K562 treated with DMSO at 1 percent for 24 hours (cell line): Measurements from ENCODE around the gene HCRT. TPM values are rescaled to one million over a fixed set of nuclear protein-coding genes. Genes with fewer than 3 reads are reported as not detected.

Experiments used
- total RNA-seq: library from RNA; unstranded; fragments of 300-600 nt; gene quantifications from 2 replicates; pipeline ENCODE4 v1.2.3, GENCODE V29; 2022; ENCODE audit warnings: low read depth; ENCODE audit not compliant: insufficient read depth

Gene HCRT, protein sequence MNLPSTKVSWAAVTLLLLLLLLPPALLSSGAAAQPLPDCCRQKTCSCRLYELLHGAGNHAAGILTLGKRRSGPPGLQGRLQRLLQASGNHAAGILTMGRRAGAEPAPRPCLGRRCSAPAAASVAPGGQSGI
- total RNA-seq: not detected in 2 replicates

GRCh38 chr17:42184713-42185620, at the start of gene HCRT:
HCRT (minus strand) TSS chr17:42185452; CDS start chr17:42185365, 87 bp downstream.

DNA sequence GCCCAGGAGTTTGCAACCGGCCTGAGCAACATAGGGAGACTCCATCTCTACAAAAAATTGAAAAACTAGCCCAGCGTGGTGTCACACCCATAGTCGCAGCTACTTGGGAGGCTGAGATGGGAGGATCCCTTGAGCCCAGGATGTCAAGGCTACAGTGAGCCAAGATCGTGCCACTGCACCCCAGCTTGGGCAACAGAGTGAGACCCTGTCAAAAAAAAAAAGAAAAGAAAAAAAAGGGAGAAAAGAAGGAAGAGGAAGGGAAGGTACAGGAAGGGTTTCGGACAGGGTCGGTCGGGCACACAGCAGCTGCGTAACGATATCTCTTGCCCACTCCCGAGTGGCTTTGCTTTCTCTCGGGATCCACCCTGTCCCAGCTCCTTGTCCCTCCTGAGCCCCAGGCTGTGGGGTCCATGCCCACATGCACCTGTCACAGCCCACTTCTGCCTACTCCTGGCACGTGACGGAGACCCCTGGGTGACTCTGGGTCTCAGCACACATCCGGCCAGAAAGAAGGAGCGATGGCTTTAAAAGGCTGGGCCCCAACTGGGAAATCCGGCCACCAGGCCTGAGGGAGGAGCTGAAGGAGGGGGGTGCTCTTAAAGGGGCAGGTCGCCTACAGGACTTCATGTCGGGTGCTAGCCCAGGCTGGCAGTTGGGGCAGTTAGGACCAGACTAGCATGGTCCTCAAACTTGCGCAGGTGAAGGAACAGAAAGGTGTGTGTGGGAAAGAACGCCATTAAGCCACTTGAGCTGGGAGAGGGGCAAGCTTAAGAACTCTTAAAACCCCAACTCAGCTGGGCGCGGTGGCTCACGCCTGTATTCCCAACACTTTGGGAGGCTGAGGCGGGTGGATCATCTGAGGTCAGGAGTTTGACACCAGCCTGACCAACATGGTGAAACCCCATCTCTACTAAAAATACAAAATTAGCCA, 9.0 kb upstream of the HCRT start, which contains the start of gene GHDC:
GHDC (minus strand) TSS at position 526 of the 931 bp plus-strand sequence. CDS start 913 bp downstream, outside the sequence.

DNA sequence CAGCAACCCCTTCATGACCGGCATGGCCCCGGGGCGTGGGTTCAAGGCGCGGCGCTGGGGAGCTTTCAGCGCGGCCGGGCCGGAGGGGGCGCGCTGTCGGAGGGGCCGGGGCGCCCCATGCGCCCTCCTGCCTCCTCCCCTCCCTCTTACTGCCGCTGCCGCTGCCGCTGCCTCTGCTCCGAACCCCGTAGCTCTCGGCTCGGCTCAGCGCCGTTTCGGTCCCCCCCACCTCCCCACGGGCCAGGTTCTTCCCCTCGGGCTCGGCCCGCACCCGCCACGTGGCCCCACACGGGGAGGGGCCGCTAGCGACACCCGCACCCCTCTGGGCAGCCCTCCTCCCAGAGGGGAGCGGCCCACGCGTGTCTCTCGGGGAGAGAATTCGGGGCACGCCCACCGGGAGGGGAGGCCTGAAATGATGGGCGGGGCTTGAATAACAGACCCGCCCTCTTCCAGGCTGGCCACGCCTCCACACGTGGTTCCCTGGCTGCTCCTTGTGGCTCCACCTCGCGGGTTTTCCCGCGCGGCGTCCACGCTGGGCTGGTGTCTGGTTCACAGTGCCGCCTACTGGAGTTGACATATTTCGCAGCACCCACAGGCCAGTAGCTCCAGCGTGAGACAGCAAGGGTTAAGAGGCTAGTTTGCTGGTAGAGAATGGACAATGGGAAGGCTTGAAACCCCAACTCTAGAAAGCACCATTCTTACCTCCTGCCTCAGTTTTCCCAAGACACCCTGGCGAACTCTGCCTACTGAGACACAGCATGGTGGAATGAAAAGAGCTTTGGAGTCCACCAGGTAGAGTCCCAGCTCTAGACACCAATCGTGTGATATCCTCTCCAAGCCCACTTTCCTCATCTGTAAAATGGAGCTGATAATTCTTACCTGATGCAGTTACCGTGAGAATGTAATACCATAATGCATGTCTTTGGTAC, 4.1 kb downstream of the HCRT start, which contains the start of gene KCNH4:
KCNH4 (minus strand) TSS at position 221 of the 929 bp plus-strand sequence; CDS start at position 24, 197 bp downstream.

Other genes with a start within 250 kb of the HCRT start
- 47.2 and 50.6 TPM in 2 replicates for gene CNP, start 218.7 kb downstream of the HCRT start, total RNA-seq
- 74.4 and 76.9 TPM in 2 replicates for gene DNAJC7, start 168.0 kb downstream of the HCRT start, total RNA-seq
- 118 TPM in 2 replicates for gene NKIRAS2, start 165.4 kb downstream of the HCRT start, total RNA-seq
- gene C17orf113, start 134.9 kb downstream of the HCRT start, total RNA-seq: 1.6 and 2.7 TPM in 2 replicates
- gene ZNF385C, start 87.0 kb downstream of the HCRT start, total RNA-seq: 1.1 and 1.4 TPM in 2 replicates
- gene DHX58, start 72.7 kb downstream of the HCRT start, total RNA-seq: 6.9 and 12.6 TPM in 2 replicates
- 25.5 and 30.0 TPM in 2 replicates for gene KAT2A, start 64.1 kb downstream of the HCRT start, total RNA-seq
- gene HSPB9, start 62.6 kb downstream of the HCRT start, total RNA-seq: 0.23 and 0.79 TPM in 2 replicates
- 167 and 173 TPM in 2 replicates for gene RAB5C, start 30.5 kb downstream of the HCRT start, total RNA-seq
- gene KCNH4, start 4.3 kb downstream of the HCRT start, total RNA-seq: 0.10 and 0.15 TPM in 2 replicates
- gene GHDC, start 9.0 kb upstream of the HCRT start, total RNA-seq: 27.7 and 28.0 TPM in 2 replicates
- 68.1 and 71.7 TPM in 2 replicates for gene STAT5B, start 90.9 kb upstream of the HCRT start, total RNA-seq
- gene STAT5A, start 103.0 kb upstream of the HCRT start, total RNA-seq: 115 and 116 TPM in 2 replicates
- gene STAT3, start 203.0 kb upstream of the HCRT start, total RNA-seq: 73.6 and 78.5 TPM in 2 replicates
- gene CAVIN1, start 237.8 kb upstream of the HCRT start, total RNA-seq: 84.8 and 91.7 TPM in 2 replicates